NK-92 treated with Interleukin-12 subunit alpha and Interleukin-12 subunit beta, amount 100 ng/mL, for 24 hours (cell line): ENCODE measurements around the gene PEX5L.

Source experiments
- DNase-seq: peaks from one replicate; lab custom pipeline; 2025; lab: John Stamatoyannopoulos, UW

PEX5L gene

DNA sequence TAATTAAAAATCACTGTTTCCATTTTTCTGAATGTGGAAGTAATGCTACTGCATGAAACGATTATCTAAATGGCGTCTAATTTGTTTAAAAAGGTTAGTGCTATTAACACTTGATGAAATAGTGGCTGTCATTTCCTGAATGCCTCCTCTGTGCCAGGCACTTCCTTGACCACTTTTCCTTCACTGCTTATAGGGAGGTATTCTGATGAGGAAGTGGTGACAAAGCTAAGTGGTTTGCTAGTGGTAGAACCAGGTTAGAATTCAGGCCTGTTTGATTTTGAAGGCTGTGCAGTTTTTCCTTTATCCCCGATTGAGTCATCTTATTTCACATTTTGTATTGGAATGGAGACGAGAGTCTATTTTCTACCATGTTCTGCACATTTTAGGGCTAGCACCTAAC lies 264.9 kb downstream of the PEX5L start:
- no peak for DNase-seq

- no peak for DNase-seq
Observed at GRCh38 chr3:179769411-179770247, 267.1 kb downstream of the PEX5L start.

DNA sequence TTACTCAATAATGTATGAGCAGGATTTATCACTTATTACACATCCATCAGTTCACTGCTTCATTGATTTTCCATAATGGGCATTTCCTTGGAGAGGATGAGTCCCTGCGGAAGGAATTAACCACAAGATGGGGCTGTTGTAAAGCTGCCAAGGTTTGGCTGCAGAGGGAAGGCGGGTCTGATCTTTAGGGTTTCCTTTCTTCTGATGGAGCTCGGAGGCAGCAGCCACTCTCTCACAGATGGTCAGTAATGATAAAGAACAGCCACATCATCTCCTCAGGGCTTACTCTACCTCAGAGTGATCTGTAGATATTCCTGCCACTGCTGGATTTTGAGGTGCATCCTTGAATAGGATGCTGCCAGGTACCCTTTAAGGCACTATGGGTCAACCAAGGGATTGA lies 268.7 kb downstream of the PEX5L start:
- no peak for DNase-seq

GRCh38 chr3:179766416-179767133 lies 270.2 kb downstream of the PEX5L start:
- DNase-seq, result no peak

GRCh38 chr3:179765396-179765795 lies 271.3 kb downstream of the PEX5L start:
- DNase-seq, result no peak

DNA sequence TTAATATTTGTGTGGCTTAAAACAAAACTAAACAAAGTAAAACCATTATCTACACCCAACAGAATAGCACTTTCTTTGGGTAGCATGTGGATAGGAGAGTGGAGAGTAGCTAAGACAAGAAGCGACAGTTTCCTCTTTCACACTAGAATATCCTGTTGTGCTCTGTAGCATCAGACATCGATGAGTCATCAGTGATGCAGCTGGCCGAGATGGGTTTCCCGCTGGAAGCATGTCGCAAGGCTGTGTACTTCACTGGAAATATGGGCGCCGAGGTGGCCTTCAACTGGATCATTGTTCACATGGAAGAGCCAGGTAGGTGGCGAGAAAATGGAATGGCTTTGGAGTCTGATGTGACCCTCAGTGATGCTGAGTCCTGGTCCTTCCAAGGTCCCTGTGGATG lies 275.8 kb downstream of the PEX5L start:
- DNase-seq, result no peak

DNA sequence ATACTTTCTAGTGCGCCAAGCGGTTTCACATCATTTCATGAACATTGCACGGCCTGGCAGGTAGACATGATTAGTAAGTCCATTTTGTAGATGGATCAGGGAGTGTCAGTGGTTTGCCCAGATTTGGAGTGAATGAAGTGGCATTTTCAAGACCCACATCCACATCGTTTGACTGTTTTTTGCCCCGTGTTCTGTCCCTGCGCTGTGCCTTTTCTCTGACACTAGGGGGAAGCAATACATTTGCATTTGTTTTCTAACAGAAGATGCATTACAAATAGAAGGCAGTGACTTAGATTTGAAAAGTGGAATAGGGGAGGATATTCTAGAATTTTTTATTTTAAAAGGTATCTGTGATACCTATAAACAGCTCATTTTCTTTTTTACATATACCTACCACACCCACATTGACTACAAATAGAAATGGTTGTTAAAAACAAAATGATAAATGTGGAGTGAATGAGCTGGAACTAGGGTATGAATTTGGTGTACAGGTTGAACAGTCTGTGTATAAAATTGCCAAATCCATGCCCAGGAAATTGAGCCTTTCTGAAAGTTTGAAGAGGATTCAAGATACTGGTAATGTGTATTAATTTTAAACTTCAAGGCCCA lies 285.9 kb downstream of the PEX5L start:
- no peak for DNase-seq

DNA sequence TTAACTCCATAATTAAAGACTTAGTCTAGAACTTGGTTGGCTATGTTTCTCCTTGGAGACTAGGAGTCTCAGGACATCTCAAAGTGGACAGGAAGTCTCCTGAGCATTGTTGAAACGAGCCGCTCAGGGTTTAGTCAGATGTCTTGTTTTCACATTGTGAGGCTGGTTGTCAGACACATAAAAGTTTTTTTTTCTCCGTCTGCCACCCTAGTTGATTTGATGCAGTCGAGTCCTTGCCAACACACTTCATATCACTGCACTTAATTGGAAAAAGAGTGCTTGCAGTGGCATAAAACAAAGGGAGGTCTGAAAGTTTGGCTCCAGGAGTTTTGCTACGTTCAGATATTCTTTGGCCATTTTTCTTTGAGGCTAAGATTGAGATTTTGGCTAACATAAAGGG lies 291.0 kb downstream of the PEX5L start:
- no peak for DNase-seq

GRCh38 chr3:179745079-179745478 lies 291.7 kb downstream of the PEX5L start:
- DNase-seq, result no peak
